ENCODE results near the gene LRRC56. TPM values are rescaled to one million over a fixed set of nuclear protein-coding genes. Genes with fewer than 3 reads are reported as not detected.

Gene LRRC56
- polyA plus RNA-seq (2011; rRNA removed) = 0.86 and 1.5 TPM in 2 replicates
- polyA minus RNA-seq (2011; rRNA and poly(A)+ RNA removed) = 0.48 and 0.83 TPM in 2 replicates

GRCh38 chr11:536841-537621 is at the start of gene LRRC56:
Gene LRRC56 (plus strand): TSS chr11:537527. CDS start chr11:540685, 3,158 bp downstream.
- no peaks in the 10 kb centered on the region for H3K27me3 ChIP-seq (ENCODE audit: control insufficient read depth, insufficient read depth, low read length)
- H3K4me3 ChIP-seq (ENCODE audit: low read depth, low read length) = peak within 1 kb of the TSS; percentile 61
- TF ChIP-seq CTCF (IDR thresholded peaks at IDR 0.05; ENCODE audit: low read depth, low read length) = no peak
- H3K27ac ChIP-seq (ENCODE audit: low read depth, low read length) = peak within 1 kb of the TSS; percentile 21
- H3K9me3 ChIP-seq (ENCODE audit: control insufficient read depth, insufficient read depth, low read length) = no peaks in the 10 kb centered on the region; the same call in 1 of the 2 replicates
- DNase-seq (ENCODE audit: low read depth, low spot score) = peak; percentile 59
- POLR2A ChIA-PET = interaction anchor here (0.7 kb wide), 1 partner anchor 169 kb away, joined by 3 read pairs; no protein-coding TSS in a partner anchor
- CTCF ChIA-PET = no interaction called here

GRCh38 chr11:487571-488021 is 49.7 kb upstream of the LRRC56 start:
- Histone ChIP-seq H3K27ac (ENCODE audit: low read depth, low read length) (no peak overlapping the region), H3K4me3 (ENCODE audit: low read depth, low read length) (no peak overlapping the region), H3K27me3 (ENCODE audit: control insufficient read depth, insufficient read depth, low read length) (no peaks in the 10 kb centered on the region), H3K9me3 (ENCODE audit: control insufficient read depth, insufficient read depth, low read length) (peaks cover 19% of the 10 kb centered on the region)
- POLR2A ChIA-PET = no interaction called here
- no peak for TF ChIP-seq CTCF (IDR thresholded peaks at IDR 0.05; ENCODE audit: low read depth, low read length)
- CTCF ChIA-PET = no interaction called here
- no peak for DNase-seq (ENCODE audit: low read depth, low spot score)

- no peak for DNase-seq (ENCODE audit: low read depth, low spot score)
- no peak overlapping the region for H3K27ac ChIP-seq (ENCODE audit: low read depth, low read length)
- no peak overlapping the region for H3K4me3 ChIP-seq (ENCODE audit: low read depth, low read length)
- TF ChIP-seq CTCF (IDR thresholded peaks at IDR 0.05; ENCODE audit: low read depth, low read length) = no peak
- H3K9me3 ChIP-seq (ENCODE audit: control insufficient read depth, insufficient read depth, low read length) = peaks cover 19% of the 10 kb centered on the region; the same call in 1 of the 2 replicates
- no peaks in the 10 kb centered on the region for H3K27me3 ChIP-seq (ENCODE audit: control insufficient read depth, insufficient read depth, low read length)
- CTCF ChIA-PET = no interaction called here
- POLR2A ChIA-PET = no interaction called here
These were observed 49.3 kb upstream of the LRRC56 start for GRCh38 chr11:488062-488461.

GRCh38 chr11:488579-488978 is 48.7 kb upstream of the LRRC56 start:
- TF ChIP-seq CTCF (IDR thresholded peaks at IDR 0.05; ENCODE audit: low read depth, low read length) = no peak
- CTCF ChIA-PET = no interaction called here

GRCh38 chr11:488992-489391 is 48.3 kb upstream of the LRRC56 start:
- DNase-seq (ENCODE audit: low read depth, low spot score) = no peak
- POLR2A ChIA-PET = no interaction called here
- CTCF ChIA-PET = no interaction called here

More at GRCh38 chr11:488579-488978, 48.7 kb upstream of the LRRC56 start:
- POLR2A ChIA-PET = no interaction called here
- H3K27ac ChIP-seq (ENCODE audit: low read depth, low read length) = no peak overlapping the region
- H3K9me3 ChIP-seq (ENCODE audit: control insufficient read depth, insufficient read depth, low read length) = peaks cover 19% of the 10 kb centered on the region; the same call in 1 of the 2 replicates
- no peak for DNase-seq (ENCODE audit: low read depth, low spot score)
- H3K27me3 ChIP-seq (ENCODE audit: control insufficient read depth, insufficient read depth, low read length) = no peaks in the 10 kb centered on the region
- H3K4me3 ChIP-seq (ENCODE audit: low read depth, low read length) = no peak overlapping the region

More at GRCh38 chr11:488992-489391, 48.3 kb upstream of the LRRC56 start:
- Histone ChIP-seq H3K27ac (ENCODE audit: low read depth, low read length) (no peak overlapping the region), H3K9me3 (ENCODE audit: control insufficient read depth, insufficient read depth, low read length) (peaks cover 16% of the 10 kb centered on the region; the same call in 1 of the 2 replicates), H3K27me3 (ENCODE audit: control insufficient read depth, insufficient read depth, low read length) (no peaks in the 10 kb centered on the region), H3K4me3 (ENCODE audit: low read depth, low read length) (no peak overlapping the region)
- no peak for TF ChIP-seq CTCF (IDR thresholded peaks at IDR 0.05; ENCODE audit: low read depth, low read length)
